OCI-LY7 (cell line): ENCODE results near the gene GLB1L2. TPM values are rescaled to one million over a fixed set of nuclear protein-coding genes. Genes with fewer than 3 reads are reported as not detected.

ENCODE experiments used
- BruUV-seq: library from RNA; stranded (reverse); fragments of 400-500 nt; replicated peaks from 2 replicates; lab custom pipeline; 2021; lab: Mats Ljungman, UMichigan
- CTCF ChIA-PET: fragments of 300-600 bp; sonication (Branson Sonifier 250); formaldehyde crosslinking; loops from one replicate; lab custom pipeline; 2022; ENCODE audit warnings: antibody characterized with exemption; ENCODE audit not compliant: unreplicated experiment; lab: Charles Lee
- POLR2A ChIA-PET: fragments of 300-600 bp; sonication (Branson Sonifier 250); formaldehyde crosslinking; loops from one replicate; lab custom pipeline; 2022; ENCODE audit warnings: antibody characterized with exemption; lab: Charles Lee
- DNase-seq: peaks from one replicate; pipeline ENCODE4 v3.0.0-alpha.2; 2015; ENCODE audit warnings: low spot score
- H2AFZ ChIP-seq: fragments of 200-600 bp; sonication (generic), shearing (Covaris generic); 2 replicates; pipeline ENCODE4 v1.6.1; 2014; ENCODE audit warnings: mild to moderate bottlenecking, antibody characterized with exemption, low read length, moderate library complexity
- H3K27ac ChIP-seq: fragments of 200-600 bp; sonication (generic); 2 replicates; pipeline ENCODE4 v1.5.1; 2014; ENCODE audit warnings: mixed run types, low read depth, mild to moderate bottlenecking, moderate library complexity, low read length, inconsistent platforms; ENCODE audit not compliant: poor library complexity, severe bottlenecking
- H3K36me3 ChIP-seq: fragments of 200-600 bp; sonication (generic); 2 replicates; pipeline ENCODE4 v1.6.1; 2014; ENCODE audit warnings: mild to moderate bottlenecking, antibody characterized with exemption, low read length, moderate library complexity, mixed read lengths; ENCODE audit not compliant: insufficient read depth
- H3K4me1 ChIP-seq: fragments of 200-600 bp; sonication (generic); 2 replicates; pipeline ENCODE4 v1.5.1; 2014; ENCODE audit warnings: mild to moderate bottlenecking, low read length; ENCODE audit not compliant: insufficient read depth, poor library complexity, severe bottlenecking
- H3K4me2 ChIP-seq: fragments of 200-600 bp; sonication (generic); 2 replicates; pipeline ENCODE4 v1.6.1; 2014; ENCODE audit warnings: mild to moderate bottlenecking, low read length
- H3K4me3 ChIP-seq: fragments of 200-600 bp; sonication (generic); 2 replicates; pipeline ENCODE4 v1.5.1; 2014; ENCODE audit warnings: mild to moderate bottlenecking, low read depth, low read length; ENCODE audit not compliant: poor library complexity, severe bottlenecking
- H3K79me2 ChIP-seq: fragments of 200-600 bp; sonication (generic); 2 replicates; pipeline ENCODE4 v1.6.1; 2016; ENCODE audit warnings: low read depth, mild to moderate bottlenecking, low read length, moderate library complexity, mixed read lengths; ENCODE audit not compliant: insufficient read depth
- H3K9me2 ChIP-seq: fragments of 200-600 bp; sonication (generic); 2 replicates; pipeline ENCODE4 v1.6.1; 2016; ENCODE audit warnings: mild to moderate bottlenecking, low read length, mixed read lengths; ENCODE audit not compliant: insufficient read depth
- H3K9me3 ChIP-seq: fragments of 200-600 bp; sonication (generic); 2 replicates; pipeline ENCODE4 v1.6.1; 2014; ENCODE audit warnings: mild to moderate bottlenecking, mixed run types, low read length, mixed read lengths
- H4K20me1 ChIP-seq: fragments of 200-600 bp; sonication (generic); 2 replicates; pipeline ENCODE4 v1.6.1; 2014; ENCODE audit warnings: mild to moderate bottlenecking, antibody characterized with exemption, low read length, moderate library complexity, mixed read lengths; ENCODE audit not compliant: insufficient read depth
- EZH2phosphoT487 ChIP-seq: fragments of 200-600 bp; sonication (generic); IDR thresholded peaks from 2 replicates; pipeline ENCODE4 v1.6.1; 2018; ENCODE audit warnings: low read depth, borderline replicate concordance, mild to moderate bottlenecking, mixed run types, antibody characterized with exemption, low read length, moderate library complexity, mixed read lengths
- intact Hi-C: fragments of 100-400 bp; cut with micrococcal nuclease; formaldehyde crosslinking; loops from one replicate; pipeline ENCODE4 v1.10.0; 2022; ENCODE audit not compliant: unreplicated experiment
- total RNA-seq, 2 experiments: library from RNA; depleted of rRNA in 1 of 2; stranded (reverse); fragments of >200 nt in 1 of 2; shearing (Covaris generic) in 1 of 2; gene quantifications; 2 replicates each; pipeline ENCODE4 v1.2.3, GENCODE V29; 2014 to 2022
- TF ChIP-seq, protein P1 (sequence below): fragments of 200-600 bp; sonication (generic); conservative IDR thresholded peaks from 2 replicates; pipeline ENCODE4 v1.5.1; 2014; ENCODE audit warnings: mild to moderate bottlenecking, antibody characterized with exemption, low read length, moderate library complexity, mixed read lengths

Gene GLB1L2
- total RNA-seq, 2 experiments from 2014 or later, result not detected

- no peak overlapping the region for H3K27ac ChIP-seq
- POLR2A ChIA-PET, result no interaction called here
- TF ChIP-seq, protein P1, sequence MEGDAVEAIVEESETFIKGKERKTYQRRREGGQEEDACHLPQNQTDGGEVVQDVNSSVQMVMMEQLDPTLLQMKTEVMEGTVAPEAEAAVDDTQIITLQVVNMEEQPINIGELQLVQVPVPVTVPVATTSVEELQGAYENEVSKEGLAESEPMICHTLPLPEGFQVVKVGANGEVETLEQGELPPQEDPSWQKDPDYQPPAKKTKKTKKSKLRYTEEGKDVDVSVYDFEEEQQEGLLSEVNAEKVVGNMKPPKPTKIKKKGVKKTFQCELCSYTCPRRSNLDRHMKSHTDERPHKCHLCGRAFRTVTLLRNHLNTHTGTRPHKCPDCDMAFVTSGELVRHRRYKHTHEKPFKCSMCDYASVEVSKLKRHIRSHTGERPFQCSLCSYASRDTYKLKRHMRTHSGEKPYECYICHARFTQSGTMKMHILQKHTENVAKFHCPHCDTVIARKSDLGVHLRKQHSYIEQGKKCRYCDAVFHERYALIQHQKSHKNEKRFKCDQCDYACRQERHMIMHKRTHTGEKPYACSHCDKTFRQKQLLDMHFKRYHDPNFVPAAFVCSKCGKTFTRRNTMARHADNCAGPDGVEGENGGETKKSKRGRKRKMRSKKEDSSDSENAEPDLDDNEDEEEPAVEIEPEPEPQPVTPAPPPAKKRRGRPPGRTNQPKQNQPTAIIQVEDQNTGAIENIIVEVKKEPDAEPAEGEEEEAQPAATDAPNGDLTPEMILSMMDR, result no peak
- TF ChIP-seq EZH2phosphoT487, result no peak
- no peaks in the 10 kb centered on the region for H3K9me3 ChIP-seq
- no TSS peak for BruUV-seq
- H4K20me1 ChIP-seq, result no peaks in the 10 kb centered on the region
- H3K4me1 ChIP-seq, result no peaks in the 10 kb centered on the region
- H2AFZ ChIP-seq, result no peak overlapping the region
- no peaks in the 10 kb centered on the region for H3K79me2 ChIP-seq
- CTCF ChIA-PET, result no interaction called here
- DNase-seq, result no peak
- no peaks in the 10 kb centered on the region for H3K36me3 ChIP-seq
- intact Hi-C loops, result no loop called here
- no peak overlapping the region for H3K4me2 ChIP-seq
- H3K4me3 ChIP-seq, result no peak overlapping the region
- no peaks in the 10 kb centered on the region for H3K9me2 ChIP-seq
These were observed 15.7 kb downstream of the GLB1L2 start for GRCh38 chr11:134347441-134347840.

DNA sequence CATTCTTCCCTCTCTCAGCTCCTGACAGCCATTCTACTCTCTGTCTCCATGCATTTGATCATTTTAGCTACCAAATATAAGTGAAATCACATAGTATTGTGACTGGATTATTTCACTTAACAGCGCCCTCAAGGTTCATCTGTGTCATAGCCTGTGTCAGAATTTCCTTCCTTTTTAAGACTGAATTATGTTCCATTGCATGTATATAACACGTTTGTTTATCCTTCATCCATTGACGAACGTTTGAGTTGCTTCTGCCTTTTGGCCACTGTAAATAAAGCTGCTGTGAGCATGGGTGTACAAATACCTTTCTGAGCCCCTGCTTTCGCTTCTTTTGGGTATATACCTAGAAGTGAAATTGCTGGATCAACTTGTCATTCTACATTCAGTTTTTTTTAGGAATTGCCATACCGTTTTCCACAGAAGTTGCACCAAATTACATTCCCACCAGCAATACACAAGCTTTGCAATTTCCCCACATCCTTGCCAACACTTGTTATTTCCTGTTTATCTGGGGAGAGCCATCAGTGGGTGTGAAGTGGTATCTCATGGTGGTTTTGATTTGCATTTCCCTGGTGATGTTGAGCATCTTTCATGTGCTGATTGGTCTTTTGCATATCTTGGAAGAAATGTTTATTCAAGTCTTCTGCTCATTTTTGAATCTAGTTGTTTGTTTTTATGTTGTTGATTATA, 17.5 kb downstream of the GLB1L2 start:
- TF ChIP-seq EZH2phosphoT487, result no peak
- TF ChIP-seq, protein P1, result no peak
- H2AFZ ChIP-seq, result no peak overlapping the region
- BruUV-seq, result no TSS peak
- H3K27ac ChIP-seq, result no peak overlapping the region
- H3K9me2 ChIP-seq, result no peaks in the 10 kb centered on the region
- DNase-seq, result no peak
- no peaks in the 10 kb centered on the region for H3K79me2 ChIP-seq
- no peaks in the 10 kb centered on the region for H3K4me1 ChIP-seq
- CTCF ChIA-PET, result no interaction called here
- no peaks in the 10 kb centered on the region for H4K20me1 ChIP-seq
- no peak overlapping the region for H3K4me2 ChIP-seq
- no peaks in the 10 kb centered on the region for H3K36me3 ChIP-seq
- intact Hi-C loops, result no loop called here
- H3K9me3 ChIP-seq, result no peaks in the 10 kb centered on the region
- H3K4me3 ChIP-seq, result no peak overlapping the region
- POLR2A ChIA-PET, result no interaction called here

DNA sequence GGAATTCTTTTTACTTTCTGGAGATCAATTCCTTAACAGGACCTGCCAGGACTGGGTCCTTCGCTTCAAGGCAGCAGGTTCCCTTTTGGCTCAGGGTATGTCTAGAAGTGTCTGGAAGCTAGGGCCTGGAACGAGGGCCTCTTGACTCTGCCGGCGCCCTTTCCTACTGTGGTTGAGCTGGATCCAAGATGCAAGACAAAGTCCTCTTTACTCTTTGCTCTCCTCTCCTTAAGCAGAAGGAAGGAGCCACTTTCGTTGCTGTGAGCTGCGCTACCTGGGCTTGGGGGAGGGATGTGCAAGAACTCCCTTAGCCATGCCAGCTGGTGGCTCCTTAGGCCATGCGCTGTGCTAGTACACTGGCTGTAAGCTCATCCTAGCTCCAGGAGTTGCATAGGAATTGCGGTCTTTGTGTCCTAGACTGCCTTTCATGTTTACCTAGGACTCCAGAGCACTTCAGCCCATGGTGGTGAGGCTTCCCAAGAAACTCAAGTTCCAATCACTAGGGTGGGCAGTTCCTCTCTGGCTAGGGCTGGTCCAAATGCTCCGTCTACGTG, 18.1 kb downstream of the GLB1L2 start:
- no peak overlapping the region for H3K4me3 ChIP-seq

More for the DNA sequence above, 18.1 kb downstream of the GLB1L2 start:
- TF ChIP-seq, protein P1, result no peak
- TF ChIP-seq EZH2phosphoT487, result no peak
- ChIA-PET CTCF (no interaction called here), POLR2A (no interaction called here)
- no peak overlapping the region for H3K27ac ChIP-seq
- no peaks in the 10 kb centered on the region for H3K79me2 ChIP-seq
- no peak for DNase-seq
- H4K20me1 ChIP-seq, result no peaks in the 10 kb centered on the region
- H3K4me2 ChIP-seq, result no peak overlapping the region
- no peak overlapping the region for H2AFZ ChIP-seq
- H3K4me1 ChIP-seq, result no peaks in the 10 kb centered on the region
- no TSS peak for BruUV-seq
- H3K36me3 ChIP-seq, result no peaks in the 10 kb centered on the region
- no peaks in the 10 kb centered on the region for H3K9me2 ChIP-seq
- intact Hi-C loops, result no loop called here
- H3K9me3 ChIP-seq, result no peaks in the 10 kb centered on the region
